Pancreas (tissue), 10 donors: ENCODE data around the gene ACYP1. TPM values are rescaled to one million over a fixed set of nuclear protein-coding genes. Genes with fewer than 3 reads are reported as not detected.

Experiments used
- ATAC-seq, 4 donors: fragments of 200-7000 bp; cut with Tn5 transposase; one replicate each; pipeline versions ENCODE4 v1.8.0 to v1.9.1; 2020; ENCODE audit warnings: mild to moderate bottlenecking in 4 of 4, moderate library complexity in 4 of 4
- DNase-seq, 6 donors: peaks; one replicate each; pipeline ENCODE4 v3.0.0-alpha.2; 2020
- FAIRE-seq: peaks from 2 replicates; lab custom pipeline; 2012; peaks lifted over from hg19 to GRCh38; lab: Jason Lieb, UNC
- H3K27ac ChIP-seq, 4 donors: fragments of 200-600 bp; sonication (generic); 1 replicate in 3 of 4; 2 replicates in 1 of 4; pipeline versions ENCODE4 v1.5.0 to v1.8.0; 2020
- H3K27me3 ChIP-seq, 4 donors: fragments of 200-600 bp; one replicate each; pipeline ENCODE4 v1.8.0; 2021
- H3K36me3 ChIP-seq, 3 donors: fragments of 200-600 bp; sonication (generic) in 1 of 3; one replicate each; pipeline versions ENCODE4 v1.5.0 to v1.8.0; 2020 to 2021
- H3K4me1 ChIP-seq, 3 donors: fragments of 200-600 bp; one replicate each; pipeline ENCODE4 v1.8.0; 2021
- H3K4me3 ChIP-seq, 4 donors: fragments of 200-600 bp; sonication (generic) in 2 of 4; one replicate each; pipeline versions ENCODE4 v1.5.0 to v1.8.0; 2020 to 2021
- H3K9me3 ChIP-seq, 4 donors: fragments of 200-600 bp; one replicate each; pipeline ENCODE4 v1.8.0; 2021
- WGBS, 2 donors: extraction: QIAGEN DNeasy Blood & Tissue Kit; methylation state at CpG; one replicate each; pipeline ENCODE4 v1.1.7; 2013; 5-methylcytosine and 5-hydroxymethylcytosine counted together
- intact Hi-C, 3 donors: fragments of 100-400 bp; cut with DNase I; formaldehyde crosslinking; loops; one replicate each; pipeline versions ENCODE4 v1.11.1 to v1.14.2; 2022
- polyA plus RNA-seq, 2 donors: library from polyadenylated mRNA; stranded (reverse); fragments of 200-250 nt; gene quantifications; one replicate each; pipeline ENCODE4 v1.2.3, GENCODE V29; 2013
- total RNA-seq, 6 donors: library from RNA; stranded (reverse); fragmentation: NEBNext Ultra II Directional in 4 of 6; extraction: Animal tissue kit (Norgen Biotek cat#: 25700) in 4 of 6; gene quantifications; one replicate each; pipeline versions ENCODE4 v1.2.1 to v1.2.4, GENCODE V29; 2021 to 2023
- TF ChIP-seq, protein P1 (sequence below), 4 donors: fragments of 200-600 bp; sonication (generic) in 3 of 4; IDR thresholded peaks; one replicate each; pipeline versions ENCODE4 v1.5.0 to v1.8.0; 2021; ENCODE audit warnings: antibody characterized with exemption in 4 of 4
- donor health status: healthy with polysubstance abuse.
- donor health status: DM: no; HTN: no; CAD: no; lungs with moderate emphysema.
- donor health status: DM: no; HTN: no; CAD: no.
- donor health status: control.
- donor health status: control.
- donor health status: Bipolar disorder and iron deficiency.
- donor health status: DM: yes; HTN: yes; CAD: no.
- donor health status: DM: no; HTN: no; CAD: no.
- donor health status: DM: no; HTN: no; CAD: no.
- donor health status: DM: yes; HTN: yes; CAD: no.

The ACYP1 gene
- total and polyA plus RNA-seq, 8 donors = 2.9 to 17.4 (median 5.6) TPM

DNA sequence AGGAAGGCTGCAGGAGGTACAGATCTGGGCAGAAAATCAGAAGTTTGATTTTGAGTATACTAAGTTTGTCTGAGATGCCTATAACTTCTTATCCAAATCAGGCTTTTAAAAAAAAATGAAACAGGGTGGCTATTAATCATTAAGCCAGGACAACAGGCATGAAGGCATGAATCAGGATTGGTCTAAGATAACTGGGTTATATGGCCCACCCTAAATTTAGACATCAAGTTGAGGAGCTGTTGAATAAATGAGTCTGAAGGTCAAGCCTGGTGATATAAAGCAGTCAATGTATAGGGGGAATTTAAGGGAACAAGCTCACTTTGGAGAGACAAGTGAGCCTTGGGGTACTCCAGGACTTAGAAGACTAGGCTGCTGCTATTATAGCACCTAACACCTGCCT is 34.4 kb upstream of the ACYP1 start:
- DNase-seq = no peak
- no peak for FAIRE-seq
- no peaks in the 10 kb centered on the region for H3K4me1 ChIP-seq
- no peaks in the 10 kb centered on the region for H3K27me3 ChIP-seq
- intact Hi-C loops = no loop called here
- H3K4me3 ChIP-seq = no peak overlapping the region
- ATAC-seq = no peak
- TF ChIP-seq, protein P1, sequence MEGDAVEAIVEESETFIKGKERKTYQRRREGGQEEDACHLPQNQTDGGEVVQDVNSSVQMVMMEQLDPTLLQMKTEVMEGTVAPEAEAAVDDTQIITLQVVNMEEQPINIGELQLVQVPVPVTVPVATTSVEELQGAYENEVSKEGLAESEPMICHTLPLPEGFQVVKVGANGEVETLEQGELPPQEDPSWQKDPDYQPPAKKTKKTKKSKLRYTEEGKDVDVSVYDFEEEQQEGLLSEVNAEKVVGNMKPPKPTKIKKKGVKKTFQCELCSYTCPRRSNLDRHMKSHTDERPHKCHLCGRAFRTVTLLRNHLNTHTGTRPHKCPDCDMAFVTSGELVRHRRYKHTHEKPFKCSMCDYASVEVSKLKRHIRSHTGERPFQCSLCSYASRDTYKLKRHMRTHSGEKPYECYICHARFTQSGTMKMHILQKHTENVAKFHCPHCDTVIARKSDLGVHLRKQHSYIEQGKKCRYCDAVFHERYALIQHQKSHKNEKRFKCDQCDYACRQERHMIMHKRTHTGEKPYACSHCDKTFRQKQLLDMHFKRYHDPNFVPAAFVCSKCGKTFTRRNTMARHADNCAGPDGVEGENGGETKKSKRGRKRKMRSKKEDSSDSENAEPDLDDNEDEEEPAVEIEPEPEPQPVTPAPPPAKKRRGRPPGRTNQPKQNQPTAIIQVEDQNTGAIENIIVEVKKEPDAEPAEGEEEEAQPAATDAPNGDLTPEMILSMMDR (IDR thresholded peaks at IDR 0.05) = no peak
- no peaks in the 10 kb centered on the region for H3K9me3 ChIP-seq
- H3K27ac ChIP-seq = no peak overlapping the region
- peaks cover 7 to 70% (median 14%) of the 10 kb centered on the region in 3 donors for H3K36me3 ChIP-seq

DNA sequence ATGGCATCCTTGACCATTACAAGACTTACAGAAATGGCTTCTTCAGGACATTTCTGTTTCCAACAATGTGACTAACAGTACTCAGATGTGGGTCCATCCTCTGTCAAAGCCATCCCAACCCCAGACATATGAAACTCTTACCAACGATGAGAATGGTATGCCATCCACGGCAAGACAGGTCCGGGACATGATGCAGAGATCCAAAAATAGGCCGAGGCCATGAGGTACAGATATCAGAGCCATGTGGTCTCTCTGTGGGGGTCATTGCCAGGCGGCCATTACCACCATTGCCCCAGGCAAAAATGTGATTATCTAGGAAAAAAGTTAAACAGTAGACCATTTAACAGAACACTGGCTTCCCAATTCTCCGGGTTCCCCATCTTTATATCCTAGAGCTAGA is 33.1 kb upstream of the ACYP1 start:
- 82 to 90% methylated on average over 6 of the region's 6 CpGs for WGBS, 2 donors
- ATAC-seq (no peak), DNase-seq (no peak), FAIRE-seq (no peak)
- TF ChIP-seq, protein P1 (IDR thresholded peaks at IDR 0.05) = no peak
- intact Hi-C loops = no loop called here
- H3K9me3 ChIP-seq = no peaks in the 10 kb centered on the region
- H3K4me3 ChIP-seq = no peak overlapping the region
- peaks cover 7 to 81% (median 14%) of the 10 kb centered on the region in 3 donors for H3K36me3 ChIP-seq
- no peak overlapping the region for H3K27ac ChIP-seq
- H3K27me3 ChIP-seq = no peaks in the 10 kb centered on the region
- no peaks in the 10 kb centered on the region for H3K4me1 ChIP-seq

DNA sequence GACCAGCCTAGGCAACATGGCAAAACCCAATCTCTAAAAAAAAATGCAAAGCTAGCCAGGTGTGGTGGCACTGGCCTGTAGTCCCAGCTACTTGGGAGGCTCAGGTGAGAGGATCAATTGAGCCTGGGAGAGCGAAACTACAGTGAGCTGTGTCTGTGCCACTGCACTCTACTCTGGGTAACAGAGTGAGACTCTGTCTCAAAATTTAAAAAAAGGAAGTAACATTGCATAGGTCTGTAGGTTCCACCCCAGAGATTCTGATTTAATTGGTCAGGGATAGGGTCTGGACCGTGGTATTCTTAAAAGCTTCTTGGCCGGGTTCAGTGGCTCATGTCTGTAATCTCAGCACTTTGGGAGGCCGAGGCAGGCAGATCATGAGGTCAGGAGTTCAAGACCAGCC is 31.9 kb upstream of the ACYP1 start:
- Histone ChIP-seq H3K9me3 (no peaks in the 10 kb centered on the region), H3K27ac (no peak overlapping the region), H3K36me3 (peaks cover 3 to 80% (median 14%) of the 10 kb centered on the region in 3 donors), H3K4me3 (no peak overlapping the region), H3K4me1 (no peaks in the 10 kb centered on the region), H3K27me3 (no peaks in the 10 kb centered on the region)
- DNase-seq (no peak), FAIRE-seq (no peak), ATAC-seq (no peak)
- 88 to 91% methylated on average over 4 of the region's 4 CpGs for WGBS, 2 donors
- intact Hi-C loops = no loop called here
- TF ChIP-seq, protein P1 (IDR thresholded peaks at IDR 0.05) = no peak

DNA sequence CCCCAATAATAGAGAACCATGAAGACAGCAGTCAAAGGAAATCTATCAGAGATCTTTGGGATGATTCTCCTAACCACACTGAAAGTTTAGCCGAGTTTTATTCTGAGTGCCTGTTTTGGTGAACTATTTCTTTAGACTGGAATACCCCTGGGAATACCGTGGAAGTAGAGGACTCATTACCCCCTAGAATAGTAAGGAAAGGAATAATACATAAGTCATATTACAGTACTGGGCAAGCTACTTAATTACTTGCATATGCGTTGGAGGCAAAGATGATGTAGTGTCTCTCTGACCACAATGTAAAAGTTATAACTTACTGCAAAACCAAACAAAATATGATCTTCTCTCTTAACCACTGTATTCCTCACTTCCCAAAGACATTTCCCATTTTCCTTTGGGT is 31.1 kb upstream of the ACYP1 start:
- peaks cover 3 to 72% (median 14%) of the 10 kb centered on the region in 3 donors for H3K36me3 ChIP-seq
- TF ChIP-seq, protein P1 (IDR thresholded peaks at IDR 0.05) = no peak
- FAIRE-seq (no peak), DNase-seq (no peak), ATAC-seq (no peak)
- H3K4me3 ChIP-seq = no peak overlapping the region
- no peak overlapping the region for H3K27ac ChIP-seq
- H3K27me3 ChIP-seq = no peaks in the 10 kb centered on the region
- no peaks in the 10 kb centered on the region for H3K4me1 ChIP-seq
- intact Hi-C loops = no loop called here
- H3K9me3 ChIP-seq = no peaks in the 10 kb centered on the region
- 94% methylated on average over 3 of the region's 3 CpGs for WGBS, 2 donors

DNA sequence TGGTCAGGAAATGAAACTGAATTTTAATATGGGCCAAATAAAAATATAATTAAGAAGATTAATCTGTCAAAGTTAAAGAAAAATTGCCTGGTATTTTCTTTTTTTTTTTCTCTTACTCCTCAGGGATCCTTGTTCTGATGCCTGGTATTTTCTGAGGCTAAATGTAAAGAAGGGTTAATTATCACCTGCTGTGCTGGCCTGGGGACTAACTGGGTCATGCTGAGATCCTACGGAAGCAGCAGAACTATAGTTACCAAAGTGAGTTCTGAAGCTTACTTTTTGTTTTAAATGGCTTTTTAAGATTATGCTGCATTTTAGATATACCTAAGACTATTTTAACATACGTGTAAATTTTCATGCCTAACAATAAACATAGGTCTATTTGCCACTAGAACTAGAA is 28.9 kb upstream of the ACYP1 start:
- peaks cover 3 to 68% (median 12%) of the 10 kb centered on the region in 3 donors for H3K36me3 ChIP-seq
- intact Hi-C loops = no loop called here
- 80 to 85% methylated on average over 2 of the region's 2 CpGs for whole genome bisulfite sequencing, 2 donors

More for the DNA sequence above, 28.9 kb upstream of the ACYP1 start:
- no peak for ATAC-seq
- no peak for DNase-seq
- no peak overlapping the region for H3K4me3 ChIP-seq
- no peaks in the 10 kb centered on the region for H3K27me3 ChIP-seq
- no peaks in the 10 kb centered on the region for H3K4me1 ChIP-seq
- TF ChIP-seq, protein P1 (IDR thresholded peaks at IDR 0.05) = no peak
- FAIRE-seq = no peak
- no peaks in the 10 kb centered on the region for H3K9me3 ChIP-seq
- H3K27ac ChIP-seq = no peak overlapping the region
